ENCODE data around the gene KIAA1217. TPM values are rescaled to one million over a fixed set of nuclear protein-coding genes. Genes with fewer than 3 reads are reported as not detected.
"Not testable (repeated sequence)": the region's sequence is repeated elsewhere in the genome, so short reads cannot be mapped to it uniquely, and the experiment has no call there.

The KIAA1217 gene
- total RNA-seq, 2 experiments from 2014 or later = 0.10 to 0.11 TPM

DNA sequence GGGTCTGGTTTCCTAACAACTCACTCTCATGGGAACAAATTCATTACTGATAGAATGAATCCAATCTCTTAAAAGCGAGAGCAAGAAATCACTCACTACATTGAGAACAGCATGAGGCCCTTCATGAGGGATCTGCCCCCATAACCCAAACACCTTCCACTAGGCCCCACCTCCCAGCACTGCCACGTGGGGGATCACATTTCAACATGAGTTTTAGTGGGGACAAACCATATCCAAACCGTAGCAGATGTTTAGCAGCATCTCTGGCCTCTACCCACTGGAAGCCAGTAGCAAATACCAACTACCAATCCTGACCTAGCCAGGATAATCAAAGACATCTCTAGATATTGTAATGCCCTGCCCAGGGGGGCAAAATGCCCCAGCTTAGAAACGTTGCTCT, 270.9 kb downstream of the KIAA1217 start:
- ChIA-PET POLR2A (no interaction called here), CTCF (no interaction called here)

DNA sequence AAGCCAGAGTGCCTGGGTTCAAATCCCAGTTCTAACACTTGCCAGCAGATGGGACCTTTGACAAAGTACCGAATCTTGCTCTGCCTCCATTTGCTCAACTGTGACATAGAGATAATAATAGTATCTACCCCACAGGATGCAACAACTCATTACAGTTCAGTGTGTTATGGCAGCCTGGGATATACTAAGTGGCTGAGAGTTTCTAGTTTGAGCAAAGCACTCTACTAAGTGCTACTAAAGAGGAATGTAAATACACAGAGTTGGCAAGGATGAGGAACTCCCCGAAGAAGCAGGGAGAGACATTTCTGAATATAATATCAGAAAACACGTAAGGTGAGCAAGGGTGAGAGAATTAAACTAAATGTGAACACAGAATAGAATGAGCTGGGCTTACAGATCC, 271.5 kb downstream of the KIAA1217 start:
- POLR2A ChIA-PET = no interaction called here
- CTCF ChIA-PET = no interaction called here

DNA sequence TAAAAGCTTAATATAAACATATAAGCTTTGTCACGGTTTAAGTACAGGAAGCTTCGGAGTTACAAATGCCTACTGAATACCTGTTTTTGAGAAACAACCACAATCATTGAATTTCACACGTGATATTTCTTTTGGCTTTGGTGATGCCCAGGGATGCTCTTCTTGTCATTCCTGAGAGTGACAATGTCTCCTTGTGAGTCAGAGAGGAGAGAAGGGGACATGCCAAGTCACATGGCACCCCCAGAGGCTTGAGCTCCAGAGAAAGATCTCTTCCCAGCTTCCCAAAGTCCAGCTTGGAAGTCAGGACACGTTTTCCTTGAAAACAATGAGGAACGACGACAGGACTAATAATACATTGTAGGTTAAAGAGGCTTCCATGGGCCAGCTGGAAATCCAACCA, 272.3 kb downstream of the KIAA1217 start:
- CTCF ChIA-PET = no interaction called here
- POLR2A ChIA-PET = no interaction called here

DNA sequence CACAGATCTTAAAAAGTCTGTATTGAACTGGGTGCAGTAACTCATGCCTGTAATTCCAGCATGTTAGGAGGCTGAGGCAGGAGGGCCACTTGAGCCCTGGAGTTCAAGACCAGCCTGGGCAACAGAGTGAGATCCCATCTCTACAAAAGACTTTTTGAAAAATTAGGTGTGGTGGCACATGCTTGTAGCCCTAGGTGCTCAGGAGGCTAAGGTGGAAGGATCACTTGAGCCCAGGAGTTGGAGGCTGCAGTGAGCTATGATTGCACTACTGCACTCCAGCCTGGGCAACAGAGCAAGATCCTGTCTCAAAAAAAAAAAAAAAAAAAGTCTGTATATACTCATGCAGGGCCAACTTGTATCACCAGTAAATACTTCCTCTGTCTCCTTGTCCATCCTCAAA, 273.8 kb downstream of the KIAA1217 start:
- CTCF ChIA-PET = not testable (repeated sequence)
- POLR2A ChIA-PET = interaction anchor here (0.7 kb wide), 1 partner anchor 19 kb away, joined by 3 read pairs; no protein-coding TSS in a partner anchor

DNA sequence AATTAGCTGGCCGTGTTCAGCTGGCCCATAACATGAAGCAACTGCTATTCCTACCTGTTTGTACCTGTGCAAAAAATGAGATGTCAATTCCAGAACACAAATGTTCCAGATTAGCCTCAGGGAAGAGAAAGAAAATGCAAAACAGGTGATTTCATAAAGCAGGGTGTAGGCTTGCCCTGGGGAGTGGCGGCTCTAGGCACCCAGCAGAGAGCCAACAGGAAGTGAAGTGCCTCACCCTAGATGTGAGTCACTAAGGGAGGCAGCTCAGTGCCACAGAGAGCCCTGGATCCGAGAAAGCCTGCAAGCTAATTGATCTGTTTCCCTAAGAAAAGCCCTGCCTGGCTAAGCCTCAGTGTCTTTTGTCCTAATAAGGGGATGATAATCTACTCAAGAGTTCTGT, 274.8 kb downstream of the KIAA1217 start:
- ChIA-PET CTCF (no interaction called here), POLR2A (no interaction called here)

DNA sequence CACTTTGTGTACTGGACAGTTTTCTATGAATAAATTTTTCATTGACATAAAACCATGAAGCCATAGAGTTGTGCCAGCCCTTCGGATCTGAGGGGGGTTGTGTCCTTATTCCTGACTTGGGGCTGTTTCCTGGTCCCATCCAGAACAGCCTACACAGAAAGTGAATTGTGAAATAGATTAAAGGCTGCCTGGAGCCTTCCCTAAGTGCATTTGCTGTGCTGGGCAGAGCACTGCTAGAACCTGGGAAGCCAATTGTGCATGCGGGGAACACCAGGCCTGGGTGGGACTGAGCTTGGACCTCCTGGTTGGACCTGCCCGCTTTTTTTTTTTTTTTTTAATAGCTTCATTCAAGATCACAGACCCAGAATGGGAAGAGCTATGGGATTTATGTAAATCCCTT, 275.8 kb downstream of the KIAA1217 start:
- ChIA-PET CTCF (no interaction called here), POLR2A (interaction anchor here (0.6 kb wide), 1 partner anchor 169 kb away, joined by 9 read pairs; no protein-coding TSS in a partner anchor)

DNA sequence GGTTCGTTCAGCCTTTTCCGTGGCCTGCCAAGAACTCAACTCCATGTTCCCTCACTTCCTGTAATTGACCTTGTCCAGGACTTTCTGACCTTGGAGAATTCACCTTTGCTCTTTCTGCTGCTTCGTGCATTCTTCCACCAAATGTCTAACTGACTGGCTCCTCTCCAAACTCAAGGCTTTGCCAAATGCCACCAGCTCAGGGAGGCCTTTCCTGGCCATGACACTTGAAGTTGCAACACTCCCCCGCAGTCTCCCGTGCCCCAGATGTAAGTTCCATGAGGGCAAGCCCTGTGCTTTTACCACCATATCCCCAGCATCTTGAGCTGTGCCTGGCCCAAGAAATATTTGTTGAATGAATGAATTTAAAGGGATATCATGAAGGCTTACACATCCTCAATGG, 276.4 kb downstream of the KIAA1217 start:
- ChIA-PET POLR2A (no interaction called here), CTCF (no interaction called here)

DNA sequence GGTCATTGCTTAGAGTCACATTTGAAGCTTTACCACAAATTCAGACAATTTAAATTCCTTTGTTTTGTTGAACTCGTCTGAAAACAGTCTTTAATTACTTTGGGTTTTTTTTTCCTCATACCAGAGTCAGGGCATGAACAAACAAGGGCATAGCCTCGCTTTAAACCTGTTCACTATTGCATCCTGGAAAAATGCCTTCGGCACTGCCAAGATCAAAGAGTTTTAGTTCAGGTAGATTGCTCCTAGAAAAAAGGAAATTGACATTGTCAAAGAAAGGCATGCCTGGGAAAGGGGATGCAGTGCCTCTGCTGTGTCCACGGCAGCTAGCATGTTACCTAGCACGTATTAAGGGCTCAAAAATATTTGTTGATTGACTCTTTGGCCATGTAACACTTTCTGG, 279.7 kb downstream of the KIAA1217 start:
- CTCF ChIA-PET = no interaction called here
- POLR2A ChIA-PET = no interaction called here

DNA sequence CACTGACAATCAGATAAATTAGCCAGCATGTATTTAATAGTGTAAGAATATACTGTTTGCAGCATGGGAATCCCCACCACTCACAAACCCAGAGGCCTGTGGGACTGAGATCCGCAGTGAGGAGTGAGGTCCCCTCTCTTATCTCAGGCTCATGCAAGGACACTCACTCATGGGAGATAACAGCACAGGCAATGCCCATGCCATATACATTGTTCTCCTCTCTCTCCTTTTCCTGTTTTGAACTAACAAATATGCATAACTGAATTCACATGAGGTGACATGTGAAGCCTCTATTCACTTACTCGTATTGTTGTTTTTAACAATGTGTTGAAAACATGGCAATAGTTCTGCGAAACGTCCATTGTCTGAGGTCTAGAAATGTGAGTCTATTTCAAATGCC, 284.2 kb downstream of the KIAA1217 start:
- CTCF ChIA-PET = no interaction called here

DNA sequence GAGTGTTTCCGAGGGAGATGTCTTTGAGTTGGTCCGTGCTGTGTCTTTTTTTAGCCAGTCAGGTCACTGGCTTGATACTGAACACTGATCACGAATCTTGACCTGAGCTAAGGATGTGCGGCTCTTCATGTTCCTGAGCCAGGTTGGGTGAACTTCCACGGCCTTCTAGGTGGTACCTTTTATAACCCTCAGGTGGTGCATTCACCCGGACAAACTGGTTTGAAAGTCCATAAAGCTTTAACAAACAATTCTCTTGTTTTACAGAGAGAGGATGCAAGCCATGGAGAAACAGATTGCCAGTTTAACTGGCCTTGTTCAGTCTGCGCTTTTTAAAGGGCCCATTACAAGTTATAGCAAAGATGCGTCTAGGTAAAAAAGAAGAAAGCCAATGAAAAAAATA, 285.3 kb downstream of the KIAA1217 start:
- POLR2A ChIA-PET = no interaction called here
- CTCF ChIA-PET = no interaction called here

More for the DNA sequence above, 284.2 kb downstream of the KIAA1217 start:
- POLR2A ChIA-PET = no interaction called here

DNA sequence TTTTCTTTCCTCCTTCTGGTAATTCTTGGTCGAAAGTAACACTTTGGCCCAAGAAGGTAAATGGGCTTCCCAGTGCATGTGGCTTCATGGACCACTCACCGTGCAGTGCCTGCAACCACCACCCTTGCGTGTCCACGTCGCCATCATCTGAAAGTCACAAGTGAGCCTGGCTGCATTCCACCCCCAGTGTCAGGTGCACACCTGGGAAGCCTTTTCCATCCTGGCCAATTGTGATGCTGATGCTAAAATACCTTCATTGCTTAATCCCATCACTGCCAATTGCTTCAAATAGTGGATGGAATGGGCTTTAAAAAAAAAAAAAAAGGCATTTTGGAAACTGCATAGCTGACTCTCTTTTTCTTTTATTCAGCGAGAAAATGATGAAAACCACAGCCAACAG, 285.8 kb downstream of the KIAA1217 start:
- ChIA-PET POLR2A (no interaction called here), CTCF (interaction anchor here (0.7 kb wide), 1 partner anchor 29 kb away, joined by 3 read pairs; no protein-coding TSS in a partner anchor)

DNA sequence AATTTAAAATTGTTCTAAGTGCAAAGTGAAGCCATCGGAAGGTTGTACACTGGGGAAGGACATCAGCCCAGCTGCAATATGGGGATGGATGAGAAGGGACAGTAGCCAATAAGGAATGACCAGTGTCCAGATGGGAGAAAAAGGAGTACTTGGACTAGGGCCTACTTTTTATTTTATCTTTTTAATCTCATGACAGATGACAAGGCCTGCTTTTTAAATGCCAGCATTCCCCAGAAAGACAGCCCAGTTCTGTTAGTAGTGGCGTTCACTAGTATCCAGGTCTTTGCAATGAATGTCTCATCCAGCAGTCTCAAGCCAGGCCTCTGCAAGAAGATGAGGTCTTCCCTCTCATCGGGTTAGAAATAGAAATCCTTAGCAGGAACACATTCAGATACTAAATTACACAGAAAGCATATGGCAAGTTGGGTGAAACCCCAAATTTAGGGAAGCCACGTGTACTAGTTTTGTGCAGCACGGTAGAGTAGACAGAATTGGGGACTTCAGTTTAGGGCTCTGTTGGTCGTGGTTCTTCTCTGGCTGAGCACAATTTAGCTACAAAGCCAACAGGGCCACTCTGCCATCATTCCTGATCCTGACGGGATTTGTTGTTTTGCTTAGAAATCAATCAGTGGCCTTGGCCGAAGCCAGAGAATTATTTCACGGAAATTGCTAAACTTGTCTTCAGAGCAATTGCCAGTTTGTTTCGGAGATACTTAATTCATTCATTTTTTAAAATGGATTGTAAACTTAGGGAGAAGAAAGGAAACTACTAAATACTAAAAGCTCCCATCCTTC, 286.9 kb downstream of the KIAA1217 start:
- CTCF ChIA-PET = no interaction called here
- POLR2A ChIA-PET = no interaction called here

DNA sequence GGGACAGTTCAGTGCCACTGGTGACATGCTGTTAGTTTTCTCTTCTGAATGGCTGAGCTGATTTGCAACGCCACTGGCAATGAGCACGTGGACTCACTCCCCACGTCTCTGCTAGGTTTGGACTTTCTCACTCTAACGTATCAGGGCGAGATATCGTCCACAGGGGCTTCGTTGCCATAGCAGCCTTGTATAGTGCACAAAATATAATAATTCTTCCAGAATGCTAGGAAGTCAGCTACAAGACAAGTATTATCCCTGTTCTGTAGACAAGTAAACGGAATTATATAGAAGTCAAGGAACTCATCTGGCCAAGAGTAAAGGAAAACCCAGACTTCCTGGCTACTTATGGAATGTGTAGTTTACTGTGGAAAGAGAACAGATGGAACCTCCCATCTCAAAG, 288.0 kb downstream of the KIAA1217 start:
- CTCF ChIA-PET = no interaction called here
- POLR2A ChIA-PET = no interaction called here

DNA sequence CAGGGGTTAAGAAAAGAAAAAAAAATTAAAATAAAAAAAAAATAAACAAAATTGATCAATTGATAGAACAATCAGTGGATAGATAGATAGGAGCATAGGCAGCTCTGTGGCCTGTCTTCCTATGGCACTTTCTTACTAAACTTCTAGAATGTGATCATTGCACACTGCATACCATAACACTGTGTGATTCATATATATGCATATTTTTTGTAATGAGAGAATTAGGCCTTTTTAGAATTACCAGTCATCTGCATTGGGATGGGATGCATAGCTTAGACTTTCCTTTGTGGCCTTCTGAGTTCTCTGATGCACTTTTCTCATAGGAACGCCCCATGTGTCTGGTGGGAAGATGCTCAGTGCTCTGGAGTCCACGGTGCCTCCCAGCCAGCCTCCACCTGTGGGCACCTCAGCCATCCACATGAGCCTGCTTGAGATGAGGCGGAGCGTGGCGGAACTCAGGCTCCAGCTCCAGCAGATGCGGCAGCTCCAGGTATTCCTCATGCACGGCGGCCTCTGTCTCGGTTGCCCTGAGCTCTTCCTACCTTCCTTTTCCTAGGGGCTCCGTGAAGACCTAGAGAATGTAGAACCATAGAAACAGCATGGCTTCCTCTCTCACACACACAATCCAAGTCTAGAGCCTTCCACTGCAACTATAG, 292.2 kb downstream of the KIAA1217 start:
- CTCF ChIA-PET = no interaction called here
- POLR2A ChIA-PET = no interaction called here

DNA sequence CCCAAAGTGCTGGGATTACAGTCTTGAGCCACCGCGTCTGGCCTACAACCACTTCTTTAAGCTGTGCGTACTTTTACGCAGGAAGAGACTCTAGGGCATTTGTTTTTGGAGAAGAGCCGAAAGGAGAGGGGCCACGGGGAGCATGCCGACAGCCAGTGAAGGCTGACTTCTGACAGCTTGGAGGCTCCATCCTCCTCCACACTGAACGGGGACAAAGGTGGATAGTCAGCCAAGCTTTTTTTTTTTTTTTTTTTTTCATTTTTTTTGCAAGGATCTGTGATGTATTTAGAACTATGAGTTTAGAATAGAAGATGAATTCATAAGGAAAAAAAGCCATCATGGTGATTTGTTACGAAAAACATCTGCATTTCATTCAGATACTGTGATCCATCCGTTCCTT, 293.1 kb downstream of the KIAA1217 start:
- ChIA-PET CTCF (no interaction called here), POLR2A (interaction anchor here (0.6 kb wide), 1 partner anchor 19 kb away, joined by 3 read pairs; no protein-coding TSS in a partner anchor)

DNA sequence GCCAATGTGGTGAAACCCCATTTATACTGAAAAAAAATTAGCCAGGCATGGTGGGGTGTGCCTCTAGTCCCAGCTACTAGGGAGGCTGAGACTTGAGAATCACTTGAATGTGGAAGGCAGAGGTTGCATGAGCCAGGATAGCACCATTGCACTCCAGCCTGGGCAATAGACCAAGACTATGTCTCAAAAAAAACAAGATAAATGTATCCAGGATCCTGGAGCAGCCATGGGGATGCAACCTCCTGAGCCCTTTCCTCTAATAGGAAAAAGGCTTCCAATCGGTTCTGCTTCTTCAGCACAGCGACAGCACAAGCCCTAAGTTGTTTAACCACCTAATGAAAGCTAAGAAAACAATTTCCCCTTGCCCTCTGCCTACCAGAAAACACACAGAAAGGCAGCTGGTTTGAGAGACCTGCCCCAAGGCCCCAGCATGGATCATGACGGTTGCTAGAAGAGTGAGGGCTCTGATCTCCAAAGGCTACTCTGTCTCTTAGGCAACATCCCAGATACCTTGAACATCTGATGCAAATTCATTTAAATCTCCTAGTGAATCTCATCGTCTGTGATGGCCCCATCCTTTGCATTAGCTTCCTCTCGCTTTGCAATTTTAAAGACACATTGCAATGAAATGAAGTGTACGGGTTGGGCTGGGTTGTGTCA, 294.0 kb downstream of the KIAA1217 start:
- POLR2A ChIA-PET = no interaction called here
- CTCF ChIA-PET = interaction anchor here (0.8 kb wide), 1 partner anchor 290 kb away, joined by 3 read pairs; no protein-coding TSS in a partner anchor

DNA sequence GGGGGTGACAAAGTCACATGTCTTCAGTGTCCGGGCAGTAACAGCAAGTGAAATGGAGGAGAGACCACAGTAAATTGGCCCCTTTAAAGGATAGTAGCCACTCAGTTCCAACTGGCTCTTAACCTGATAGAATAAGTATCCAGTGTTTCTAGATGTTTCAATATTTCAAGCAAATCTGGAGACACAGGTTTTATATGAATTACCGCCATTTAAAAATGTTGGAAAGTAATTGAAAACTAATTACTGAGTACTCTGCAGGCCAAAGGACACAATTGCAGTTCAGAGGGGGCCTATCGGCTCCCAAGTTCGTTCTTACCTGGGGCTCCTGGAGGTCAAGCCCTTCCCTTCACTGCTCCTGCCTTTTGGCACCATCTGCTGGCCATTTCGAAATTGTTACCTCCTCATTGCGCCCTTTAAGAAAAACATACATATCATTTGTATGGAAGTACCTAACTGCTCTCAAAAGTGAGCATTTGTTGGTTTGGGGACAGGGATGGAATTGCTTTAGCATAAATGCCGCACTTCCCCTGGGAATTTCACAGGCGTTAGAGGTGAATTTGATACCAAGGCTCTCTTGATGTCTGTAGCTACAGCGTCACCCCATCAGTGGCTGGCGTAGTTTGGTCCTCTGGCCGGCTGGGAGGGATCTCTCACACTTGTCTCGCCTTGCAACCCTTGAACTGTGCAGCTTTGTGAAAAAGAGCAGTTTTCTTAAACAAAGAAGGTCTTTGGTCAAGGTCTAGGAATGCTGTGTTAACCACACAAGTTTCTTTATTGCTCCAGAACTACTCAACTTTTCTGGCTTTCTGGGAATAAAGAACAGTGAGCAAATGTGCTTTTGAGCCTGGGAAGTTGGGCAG, 294.8 kb downstream of the KIAA1217 start:
- POLR2A ChIA-PET = no interaction called here
- CTCF ChIA-PET = interaction anchor here (0.8 to 0.9 kb wide), 2 partner anchors 9 to 290 kb away, joined by 3 read pairs; no protein-coding TSS in a partner anchor

DNA sequence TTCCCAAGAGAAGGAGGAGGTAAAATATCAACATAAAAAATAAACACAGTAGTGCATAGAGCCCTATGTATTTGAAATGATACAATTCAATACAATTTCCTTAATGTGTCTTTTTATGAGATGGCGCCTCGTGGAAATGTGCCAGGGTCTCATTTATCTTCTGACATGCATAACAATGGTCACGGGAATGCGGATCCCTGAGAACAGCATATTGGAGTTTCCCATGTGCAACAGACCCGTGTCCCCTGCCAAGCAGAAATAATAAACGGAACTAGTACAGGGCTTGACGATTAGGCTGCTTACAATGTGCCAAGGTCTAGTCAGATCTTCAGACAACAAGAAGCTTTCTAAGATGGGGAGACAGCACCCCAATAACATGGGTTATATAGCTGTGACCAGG, 296.8 kb downstream of the KIAA1217 start:
- ChIA-PET POLR2A (no interaction called here), CTCF (no interaction called here)

DNA sequence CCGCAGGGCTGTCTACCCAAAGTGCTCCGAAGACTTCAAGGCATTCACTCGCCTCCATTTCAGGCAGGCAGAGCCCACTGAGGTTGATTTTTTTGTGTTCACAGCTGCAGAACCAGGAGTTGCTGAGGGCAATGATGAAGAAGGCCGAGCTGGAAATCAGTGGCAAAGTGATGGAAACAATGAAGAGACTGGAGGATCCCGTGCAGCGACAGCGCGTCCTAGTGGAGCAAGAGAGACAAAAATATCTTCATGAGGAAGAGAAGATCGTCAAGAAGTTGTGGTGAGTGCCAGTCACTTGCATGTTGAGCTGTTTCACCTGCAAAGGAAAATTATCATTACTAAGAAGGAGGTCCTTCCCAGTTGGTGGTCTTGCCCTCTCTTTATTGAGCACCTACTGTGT, 304.2 kb downstream of the KIAA1217 start:
- ChIA-PET POLR2A (no interaction called here), CTCF (interaction anchor here (1.4 kb wide), 1 partner anchor 9 kb away, joined by 3 read pairs; no protein-coding TSS in a partner anchor)

DNA sequence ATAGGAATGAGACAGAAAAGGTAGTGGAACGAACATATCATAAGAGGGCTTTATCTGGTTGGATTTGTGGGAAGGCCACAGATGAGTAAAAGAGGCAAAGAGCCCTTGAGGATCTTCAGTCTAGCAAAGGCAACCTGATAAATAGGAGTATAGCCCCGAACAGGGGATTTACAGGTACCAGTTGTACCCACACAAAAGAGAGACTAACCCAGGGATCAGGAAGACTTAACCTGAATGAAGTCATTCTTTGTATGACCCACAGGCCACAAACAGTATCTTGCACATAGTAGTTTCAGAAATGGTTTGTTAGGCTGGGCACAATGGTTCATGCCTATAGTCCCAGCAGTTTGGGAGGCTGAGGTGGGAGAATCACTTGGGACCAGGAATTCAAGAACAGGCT, 306.5 kb downstream of the KIAA1217 start:
- POLR2A ChIA-PET = no interaction called here
- CTCF ChIA-PET = no interaction called here
